NAMALWA (cell line): ENCODE results near the gene AGMAT.
"Not testable (repeated sequence)": the region's sequence is repeated elsewhere in the genome, so short reads cannot be mapped to it uniquely, and the experiment has no call there.

Source experiments
- DNase-seq: peaks from one replicate; pipeline ENCODE4 v3.0.0-alpha.2; 2015; ENCODE audit warnings: low spot score

AGMAT gene

DNA sequence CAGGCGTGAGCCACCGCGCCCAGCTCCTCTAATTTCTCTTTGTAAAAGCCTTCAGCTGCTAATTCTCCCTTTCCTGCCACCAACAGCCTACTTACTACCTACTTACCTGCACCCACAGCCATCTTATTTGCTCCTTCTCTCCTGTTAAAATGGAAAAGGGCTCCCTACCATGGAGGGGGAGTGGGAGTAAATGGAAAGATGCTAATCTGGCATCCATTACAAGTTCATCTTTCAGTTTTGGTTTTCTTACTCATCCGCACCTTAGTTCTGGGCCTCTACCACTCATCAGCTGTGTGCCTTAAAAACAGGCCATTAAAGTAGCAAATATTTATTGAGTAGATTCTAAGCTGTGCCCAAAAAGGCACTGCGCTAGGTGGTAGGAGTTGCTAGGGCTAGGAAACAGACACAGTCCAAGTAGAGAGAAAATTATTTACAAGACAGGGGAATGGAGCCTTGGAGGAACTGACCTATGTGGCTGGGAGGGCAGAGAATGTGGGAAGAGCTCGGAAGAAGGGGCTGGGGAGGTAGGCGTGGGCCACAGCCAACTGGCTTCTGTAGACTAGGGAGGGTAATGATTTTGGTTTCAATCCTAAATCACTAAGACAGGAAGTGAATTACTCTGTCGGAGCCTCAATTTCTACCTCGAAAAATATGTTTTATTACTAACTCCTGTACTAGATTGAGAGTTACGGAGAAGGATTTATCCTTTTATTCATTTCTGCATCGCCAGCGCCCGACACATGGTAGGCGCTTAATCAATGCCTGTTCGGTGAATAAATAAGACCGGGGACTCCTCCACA lies 31.7 kb upstream of the AGMAT start:
- DNase-seq = peak; percentile 39

DNA sequence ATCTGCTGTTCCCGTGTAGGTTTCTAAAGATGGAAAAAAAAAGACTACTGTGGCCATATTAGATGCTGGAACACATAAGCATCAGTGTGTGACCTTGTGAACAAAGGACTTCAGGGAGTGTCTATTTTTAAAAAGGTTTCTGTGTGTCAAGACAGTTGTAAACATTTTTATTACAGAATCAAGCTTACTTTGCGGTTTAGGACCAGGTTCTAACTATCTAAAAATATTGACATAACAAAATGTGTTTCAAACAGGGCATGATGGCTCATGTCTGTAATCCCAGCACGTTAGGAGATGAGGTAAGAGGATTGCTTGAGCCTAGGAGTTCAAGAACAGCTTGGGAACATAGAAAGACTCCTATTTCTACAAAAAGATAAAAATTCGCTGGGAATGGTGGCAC lies 25.3 kb upstream of the AGMAT start:
- no peak for DNase-seq

GRCh38 chr1:15609631-15610030 lies 24.8 kb upstream of the AGMAT start:
- DNase-seq = no peak

DNA sequence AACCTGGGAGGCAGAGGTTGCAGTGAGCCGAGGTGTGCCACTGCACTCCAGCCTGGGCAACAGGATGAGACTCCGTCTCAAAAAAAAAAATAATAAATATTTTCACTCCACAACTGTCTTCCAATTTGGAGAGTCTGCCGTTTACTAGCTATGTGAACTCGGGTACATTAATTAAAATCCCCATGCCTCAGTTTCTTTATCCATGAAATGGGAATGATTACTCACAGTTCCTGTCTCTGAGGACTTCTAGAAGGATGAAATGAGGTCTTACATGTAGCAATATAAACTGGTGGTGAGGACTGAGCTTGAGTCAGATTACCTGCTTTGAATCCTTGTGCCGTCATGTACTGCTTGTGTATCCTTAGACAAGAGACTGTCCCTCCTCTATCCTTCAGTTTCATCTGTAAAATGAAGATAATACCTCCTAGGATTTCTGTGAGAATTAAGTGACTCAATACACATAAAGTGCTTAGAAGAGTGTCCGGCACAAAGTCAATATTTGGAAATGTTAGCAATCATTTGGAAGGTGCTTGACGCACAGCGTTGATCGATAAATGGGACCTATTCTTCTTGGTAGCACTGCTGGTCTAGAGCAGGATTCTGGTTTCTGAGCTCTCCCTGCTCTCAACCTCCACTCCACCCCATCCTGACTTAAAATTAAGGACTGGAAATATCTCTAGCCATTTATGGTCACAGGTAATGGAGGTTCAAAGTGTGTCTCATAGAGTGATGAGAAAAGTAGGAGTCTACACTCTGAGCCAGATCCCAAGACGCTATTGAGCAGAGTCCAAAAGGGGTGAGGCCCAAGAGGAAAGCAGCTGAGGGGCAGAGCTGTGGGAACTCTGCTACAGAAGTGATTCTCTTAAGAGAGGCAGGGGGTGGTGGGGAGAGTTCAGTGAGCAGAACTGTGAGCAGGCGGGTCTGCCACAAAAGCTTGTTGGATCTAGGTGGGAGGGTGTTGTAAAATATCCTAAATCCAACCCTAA lies 20.8 kb upstream of the AGMAT start:
- DNase-seq = no peak

DNA sequence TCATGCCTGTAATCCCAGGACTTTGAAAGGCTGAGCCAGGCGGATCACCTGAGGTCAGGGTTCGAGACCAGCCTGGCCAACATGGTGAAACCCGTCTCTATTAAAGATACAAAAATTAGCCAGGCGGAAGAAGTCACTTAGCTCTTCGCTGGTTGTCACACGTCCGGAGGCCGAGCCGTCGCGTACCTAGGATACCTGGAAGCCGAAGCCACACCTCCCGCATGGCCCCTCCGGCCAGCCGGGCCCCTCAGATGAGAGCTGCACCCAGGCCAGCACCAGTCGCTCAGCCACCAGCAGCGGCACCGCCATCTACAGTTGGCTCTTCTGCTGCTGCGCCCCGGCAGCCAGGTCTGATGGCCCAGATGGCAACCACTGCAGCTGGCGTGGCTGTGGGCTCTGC lies 19.5 kb upstream of the AGMAT start:
- not testable (repeated sequence) for DNase-seq

- DNase-seq = not testable (repeated sequence)
Measured at GRCh38 chr1:15603966-15604282, 19.1 kb upstream of the AGMAT start.

DNA sequence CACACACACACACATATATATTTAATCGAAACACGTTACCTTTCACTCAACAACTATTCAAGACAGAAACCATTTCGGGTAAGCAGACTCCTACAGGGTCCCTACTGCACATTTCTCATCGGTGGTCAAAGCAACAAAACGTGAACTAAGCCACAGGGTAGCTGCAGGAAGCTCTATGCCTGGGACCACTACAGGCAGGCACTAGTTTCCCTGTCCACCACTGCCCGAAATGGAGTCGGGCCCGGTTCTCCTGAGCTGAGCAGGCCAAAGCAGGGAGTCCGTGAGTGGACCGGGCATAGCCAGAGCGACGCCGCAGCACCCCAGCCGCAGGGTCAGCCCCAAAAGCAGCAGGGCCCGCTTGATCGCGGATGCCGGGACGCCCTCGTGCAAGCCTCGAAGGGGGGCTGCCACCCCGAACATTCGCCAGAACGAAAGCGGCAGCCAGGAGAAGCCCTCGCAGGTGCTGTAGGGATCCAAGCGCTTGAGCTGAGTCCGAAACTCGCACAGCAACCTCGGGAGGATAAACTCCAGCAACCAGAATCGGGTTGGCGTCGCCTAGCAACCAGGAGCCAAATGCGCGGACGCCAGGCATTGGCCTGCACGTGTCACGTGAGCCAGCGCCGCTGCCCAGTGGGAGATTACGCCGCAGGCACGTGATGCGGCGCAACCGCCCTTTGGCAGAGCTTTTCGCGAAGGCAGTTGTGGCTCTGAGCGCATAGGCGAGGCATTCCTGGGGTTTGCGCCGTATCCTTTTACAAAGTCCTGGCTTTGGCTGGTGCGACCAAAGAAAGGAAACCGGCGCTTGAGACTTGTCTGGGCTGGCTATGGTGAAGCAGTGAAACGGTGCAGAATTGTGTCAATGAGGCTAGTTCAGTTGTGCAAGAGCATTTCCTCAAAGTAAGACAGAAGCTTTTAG lies 18.5 kb upstream of the AGMAT start:
- peak; percentile 99 for DNase-seq

GRCh38 chr1:15598436-15598835 lies 13.6 kb upstream of the AGMAT start:
- DNase-seq = no peak

DNA sequence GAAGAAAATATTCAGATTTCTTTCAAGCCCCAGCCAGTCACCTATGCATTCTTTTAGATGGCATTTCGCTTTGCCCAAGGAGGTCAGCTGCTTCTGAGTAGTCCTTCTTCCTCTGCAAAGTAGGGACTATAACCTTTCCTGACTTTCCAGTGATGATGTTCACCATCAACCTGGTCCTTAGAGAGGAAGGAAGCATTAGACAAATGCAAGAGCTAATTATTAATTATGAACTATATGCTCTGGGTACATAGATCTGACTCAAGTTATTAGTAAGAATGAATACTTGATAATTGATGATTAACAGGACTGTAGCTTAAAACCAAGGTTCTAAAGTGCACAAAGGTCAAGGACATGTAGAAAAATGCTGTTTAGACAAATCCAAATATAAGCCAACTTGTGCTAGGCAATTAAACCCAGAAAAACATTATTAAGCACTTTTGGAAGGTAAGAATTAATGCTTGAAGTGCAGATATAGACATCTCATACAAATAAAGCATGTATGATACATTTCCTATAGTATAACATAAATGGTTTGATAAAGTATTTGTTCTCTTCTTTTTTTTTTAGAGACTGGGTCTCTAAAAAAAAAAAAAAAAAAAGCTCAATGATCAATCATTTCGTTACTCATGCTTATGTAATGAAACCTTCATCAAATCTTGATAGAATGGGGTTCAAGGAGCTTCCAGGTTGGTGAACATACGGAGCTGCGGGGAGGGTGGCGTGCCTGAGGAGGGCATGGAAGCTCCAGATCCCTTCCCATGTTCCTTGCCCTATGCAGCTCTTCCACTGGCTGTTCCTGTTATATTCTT lies 11.2 kb upstream of the AGMAT start:
- DNase-seq = no peak

DNA sequence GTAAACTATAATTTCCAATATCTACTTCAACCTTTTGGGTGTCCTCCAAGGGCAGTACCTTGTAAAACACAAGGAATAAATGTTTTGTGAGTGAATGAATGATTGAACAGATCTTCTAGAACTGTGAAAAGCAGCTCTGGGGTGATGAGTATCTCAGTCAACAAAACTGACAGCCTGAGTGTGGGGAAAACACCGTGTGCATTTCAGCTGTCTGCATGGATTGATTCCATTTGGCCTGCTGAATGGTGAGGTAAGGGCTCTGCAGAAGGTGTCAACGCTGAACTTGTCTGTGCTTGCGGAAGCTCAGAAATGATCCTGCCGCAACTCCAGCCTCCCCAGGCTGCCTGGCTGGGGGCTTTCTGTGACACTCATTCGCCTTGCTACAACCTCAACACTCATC lies 7.4 kb upstream of the AGMAT start:
- DNase-seq = no peak

DNA sequence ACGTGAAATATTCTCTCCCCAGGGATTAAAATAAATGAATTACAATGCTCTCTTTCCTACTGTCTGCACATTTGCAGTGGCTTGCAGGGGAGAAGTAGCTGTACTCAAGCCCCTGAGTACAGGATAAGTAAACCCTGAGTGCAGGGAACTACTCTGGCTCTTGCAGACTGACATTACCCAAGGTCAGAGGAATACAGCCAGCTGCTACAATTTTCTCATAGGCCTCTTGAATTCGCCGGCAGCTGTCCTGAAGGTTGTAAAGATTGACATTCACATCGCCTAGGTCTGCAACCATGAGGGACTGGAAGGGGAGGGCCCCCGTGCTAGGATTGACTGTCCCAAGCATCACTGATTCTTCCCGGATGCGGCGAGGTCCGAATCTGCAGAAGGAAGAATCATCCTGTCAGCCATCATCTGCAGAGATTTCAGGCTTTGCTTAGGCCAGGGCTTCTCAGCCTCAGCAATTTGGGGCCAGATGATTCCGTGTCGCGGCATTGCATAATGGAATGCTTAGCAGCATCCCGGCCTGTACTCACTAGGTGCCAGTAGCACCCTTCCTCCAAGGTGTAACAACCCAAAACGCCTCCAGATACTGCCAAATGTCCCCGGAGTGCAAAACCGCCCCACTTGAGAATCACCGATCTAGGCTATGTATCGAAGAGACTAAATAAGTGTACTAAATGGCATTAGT lies 1.7 kb downstream of the AGMAT start:
- no peak for DNase-seq

GRCh38 chr1:15579683-15580047 lies 5.2 kb downstream of the AGMAT start:
- no peak for DNase-seq

GRCh38 chr1:15578921-15579682 lies 5.7 kb downstream of the AGMAT start:
- DNase-seq = no peak

DNA sequence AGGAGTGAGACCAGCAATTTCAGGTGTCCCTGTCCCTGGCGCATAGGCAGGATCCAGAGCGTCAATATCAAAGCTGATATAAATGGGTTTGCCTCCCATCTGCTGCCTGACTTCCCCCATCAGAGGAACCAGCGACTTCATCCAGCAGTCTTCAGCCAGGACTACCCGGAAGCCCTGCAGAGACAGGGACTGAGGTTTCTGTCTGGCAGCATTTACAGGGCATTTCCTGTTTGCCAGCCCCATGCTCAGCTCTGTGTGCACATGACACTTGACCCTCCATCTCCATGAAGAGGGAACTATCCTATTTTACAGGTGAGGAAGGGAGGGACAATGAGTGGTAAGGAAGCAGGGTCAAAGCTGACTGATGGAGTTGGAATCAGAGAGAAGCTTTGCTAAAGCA lies 7.2 kb downstream of the AGMAT start:
- no peak for DNase-seq

- DNase-seq = no peak
Measured at GRCh38 chr1:15575549-15576150, 9.2 kb downstream of the AGMAT start.

DNA sequence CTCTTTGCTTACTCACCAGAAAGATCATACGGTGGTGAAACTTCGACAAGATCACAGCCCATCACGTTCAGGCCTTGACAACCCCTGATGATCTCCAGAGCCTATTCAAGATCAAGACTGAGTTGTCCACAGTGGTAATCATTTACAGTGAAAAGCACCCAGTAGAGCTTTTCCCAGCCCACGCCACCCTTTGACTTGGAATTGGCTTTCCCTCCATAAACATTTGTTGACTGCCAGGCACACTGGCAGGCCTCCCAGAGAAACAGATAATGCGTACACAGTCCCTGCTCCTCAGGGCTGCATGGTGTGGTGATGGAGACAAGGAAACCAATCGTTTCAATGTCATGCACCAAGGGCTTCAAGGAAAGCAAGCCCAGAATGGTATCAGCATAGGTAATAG lies 10.1 kb downstream of the AGMAT start:
- no peak for DNase-seq

GRCh38 chr1:15573477-15573876 lies 11.4 kb downstream of the AGMAT start:
- peak; percentile 32 for DNase-seq

- peak; percentile 53 for DNase-seq
Measured at GRCh38 chr1:15571266-15571665, 13.6 kb downstream of the AGMAT start.

GRCh38 chr1:15570861-15571260 lies 14.0 kb downstream of the AGMAT start:
- DNase-seq = no peak
